ENCODE data around the gene TUBGCP2.
"Not testable (repeated sequence)": the region's sequence is repeated elsewhere in the genome, so short reads cannot be mapped to it uniquely, and the experiment has no call there.

Gene TUBGCP2

GRCh38 chr10:133277277-133277992 lies 31.2 kb downstream of the TUBGCP2 start:
- DNase-seq = no peak

- DNase-seq = no peak
These were observed 32.1 kb downstream of the TUBGCP2 start, which contains the start of gene ADAM8 for GRCh38 chr10:133276435-133277201. ADAM8 (minus strand) TSS chr10:133276868; CDS start chr10:133276817, 51 bp downstream.

- no peak for DNase-seq
These were observed 32.6 kb downstream of the TUBGCP2 start for GRCh38 chr10:133276100-133276434.

GRCh38 chr10:133275684-133276092 lies 33.0 kb downstream of the TUBGCP2 start:
- no peak for DNase-seq

- no peak for DNase-seq
These were observed 33.7 kb downstream of the TUBGCP2 start for GRCh38 chr10:133274751-133275683.

GRCh38 chr10:133273534-133274143 lies 35.0 kb downstream of the TUBGCP2 start:
- DNase-seq = no peak

- no peak for DNase-seq
These were observed 35.7 kb downstream of the TUBGCP2 start for GRCh38 chr10:133272964-133273420.

- no peak for DNase-seq
These were observed 36.2 kb downstream of the TUBGCP2 start for GRCh38 chr10:133272301-133272963.

GRCh38 chr10:133271521-133272300 lies 37.0 kb downstream of the TUBGCP2 start:
- DNase-seq = no peak

GRCh38 chr10:133270773-133271297 lies 37.8 kb downstream of the TUBGCP2 start:
- DNase-seq = no peak

GRCh38 chr10:133270204-133270603 lies 38.5 kb downstream of the TUBGCP2 start:
- no peak for DNase-seq

- no peak for DNase-seq
These were observed 39.3 kb downstream of the TUBGCP2 start for GRCh38 chr10:133269367-133269766.

GRCh38 chr10:133268532-133268931 lies 40.1 kb downstream of the TUBGCP2 start:
- no peak for DNase-seq

GRCh38 chr10:133267829-133268228 lies 40.8 kb downstream of the TUBGCP2 start:
- DNase-seq = no peak

GRCh38 chr10:133267293-133267692 lies 41.4 kb downstream of the TUBGCP2 start:
- DNase-seq = no peak

GRCh38 chr10:133266056-133266795 lies 42.4 kb downstream of the TUBGCP2 start:
- DNase-seq = no peak

GRCh38 chr10:133265052-133265451 lies 43.6 kb downstream of the TUBGCP2 start:
- not testable (repeated sequence) for DNase-seq

- no peak for DNase-seq
These were observed 44.2 kb downstream of the TUBGCP2 start for GRCh38 chr10:133264461-133264860.

GRCh38 chr10:133263674-133264073 lies 45.0 kb downstream of the TUBGCP2 start:
- DNase-seq = no peak

GRCh38 chr10:133262696-133263095 lies 46.0 kb downstream of the TUBGCP2 start:
- DNase-seq = no peak
